Posterior cingulate gyrus (tissue), 11 donors: ENCODE results near the gene CSNK1A1.

ENCODE experiments used
- DNase-seq, 10 donors: peaks; one replicate each; pipeline versions ENCODE4 v3.0.0 to v3.0.0-alpha.2; 2020 to 2021; ENCODE audit warnings: mixed read lengths in 3 of 10
- intact Hi-C: fragments of 100-400 bp; cut with DNase I; formaldehyde crosslinking; loops from one replicate; pipeline ENCODE4 v1.15.1; 2023

CSNK1A1 gene

GRCh38 chr5:149497357-149497756 is 53.9 kb downstream of the CSNK1A1 start:
- intact Hi-C loops: no loop called here
- DNase-seq: no peak

DNA sequence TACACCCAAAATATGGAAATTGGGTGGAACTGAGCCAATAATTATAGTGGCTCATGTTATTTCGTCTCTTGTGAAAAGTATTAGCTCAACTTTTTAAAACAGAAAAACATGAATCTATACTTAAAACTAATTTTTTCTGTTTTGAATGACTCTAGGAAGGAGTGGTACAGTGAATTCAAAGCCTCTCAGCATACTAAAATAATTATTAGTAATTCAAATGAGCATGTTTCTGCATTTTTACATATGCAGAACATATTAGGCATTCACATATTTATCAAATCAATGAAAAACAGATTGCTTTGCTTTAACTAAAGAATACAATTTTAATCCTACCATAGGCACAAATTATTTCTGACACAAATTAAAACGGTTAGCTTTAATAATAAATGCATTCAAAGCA is 54.3 kb downstream of the CSNK1A1 start:
- DNase-seq: no peak
- intact Hi-C loops: no loop called here

GRCh38 chr5:149496166-149496565 is 55.1 kb downstream of the CSNK1A1 start:
- no peak for DNase-seq
- intact Hi-C loops: no loop called here

GRCh38 chr5:149495673-149496072 is 55.6 kb downstream of the CSNK1A1 start:
- DNase-seq: no peak
- intact Hi-C loops: no loop called here

GRCh38 chr5:149493316-149493715 is 57.9 kb downstream of the CSNK1A1 start:
- intact Hi-C loops: no loop called here
- DNase-seq: no peak

DNA sequence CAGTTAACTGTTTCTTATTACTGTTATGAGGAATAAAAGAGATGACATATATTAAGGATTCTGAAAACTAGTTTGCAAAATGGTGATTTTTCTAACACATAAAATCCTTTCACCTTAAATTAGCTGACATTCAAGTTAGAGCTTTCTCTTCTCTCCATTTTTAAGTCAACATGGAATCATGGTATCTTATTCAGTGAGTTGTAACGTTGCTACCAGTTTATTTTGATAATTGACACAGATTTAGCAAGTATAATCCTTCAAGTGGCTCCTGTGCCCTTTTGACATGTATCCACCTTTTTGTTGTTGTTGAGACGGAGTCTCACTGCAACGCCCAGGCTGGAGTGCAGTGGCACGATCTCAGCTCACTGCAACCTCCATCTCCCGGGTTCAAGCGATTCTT is 58.5 kb downstream of the CSNK1A1 start:
- no peak for DNase-seq
- intact Hi-C loops: no loop called here

DNA sequence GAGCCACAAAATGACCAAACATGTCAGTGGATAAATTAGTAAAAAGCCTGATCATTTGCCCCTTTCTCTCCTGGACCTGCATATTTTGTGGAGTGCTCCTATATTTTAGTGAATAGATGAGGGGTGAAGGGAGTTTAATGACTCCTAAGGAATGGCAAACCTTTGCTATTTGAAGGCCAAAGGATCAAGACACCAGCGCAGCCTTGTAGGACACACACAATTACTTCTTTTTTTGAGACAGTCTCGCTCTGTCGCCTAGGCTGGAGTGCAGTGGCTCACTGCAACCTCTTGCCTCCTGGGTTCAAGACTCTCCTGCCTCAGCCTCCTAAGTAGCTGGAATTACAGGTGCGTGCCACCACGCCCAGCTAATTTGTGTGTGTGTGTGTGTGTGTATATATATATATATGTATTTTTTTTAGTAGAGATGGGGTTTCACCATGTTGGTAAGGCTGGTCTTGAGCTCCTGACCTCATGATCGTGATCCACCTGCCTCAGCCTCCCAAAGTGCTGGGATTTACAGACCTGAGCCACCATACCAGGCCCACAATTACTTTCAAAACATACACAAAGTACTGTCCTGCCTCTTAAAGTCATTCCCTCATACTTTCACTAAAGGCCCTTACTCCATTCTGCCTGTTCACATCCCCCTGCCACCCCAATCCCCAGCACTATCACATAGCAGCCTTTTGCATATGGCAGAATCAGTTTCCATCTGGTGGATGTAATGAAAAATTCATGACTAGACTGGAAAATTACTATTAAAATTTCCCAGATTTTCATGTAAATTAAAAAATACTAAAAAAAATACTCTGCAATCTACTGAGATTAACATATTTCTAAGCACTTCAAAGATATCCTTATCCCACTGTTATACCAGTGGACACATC is 60.4 kb downstream of the CSNK1A1 start:
- DNase-seq: no peak
- intact Hi-C loops: no loop called here

GRCh38 chr5:149489605-149490037 is 61.6 kb downstream of the CSNK1A1 start:
- no peak for DNase-seq

GRCh38 chr5:149488645-149489306 is 62.5 kb downstream of the CSNK1A1 start:
- no peak for DNase-seq
- intact Hi-C loops: no loop called here

More at GRCh38 chr5:149489605-149490037, 61.6 kb downstream of the CSNK1A1 start:
- intact Hi-C loops: no loop called here

DNA sequence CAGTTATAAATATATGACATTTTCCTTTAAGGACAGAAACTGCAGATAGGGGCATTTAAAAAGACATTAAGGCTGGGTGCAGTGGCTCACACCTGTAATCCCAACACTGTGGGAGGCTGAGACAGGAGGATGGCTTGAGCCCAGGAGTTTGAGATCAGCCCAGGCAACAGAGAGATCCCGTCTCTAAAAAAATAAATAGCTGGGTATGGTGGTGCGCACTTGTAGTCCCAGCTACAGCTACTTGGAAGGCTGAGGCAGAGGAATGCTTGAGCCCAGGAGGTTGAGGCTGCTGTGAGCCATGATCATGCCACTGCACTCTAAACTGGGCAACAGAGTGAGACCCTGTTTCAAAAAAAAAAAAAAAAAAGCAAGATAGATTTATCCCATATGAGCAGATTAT is 63.6 kb downstream of the CSNK1A1 start:
- intact Hi-C loops: no loop called here
- DNase-seq: peak in 1 of 10 donors; percentile 9

DNA sequence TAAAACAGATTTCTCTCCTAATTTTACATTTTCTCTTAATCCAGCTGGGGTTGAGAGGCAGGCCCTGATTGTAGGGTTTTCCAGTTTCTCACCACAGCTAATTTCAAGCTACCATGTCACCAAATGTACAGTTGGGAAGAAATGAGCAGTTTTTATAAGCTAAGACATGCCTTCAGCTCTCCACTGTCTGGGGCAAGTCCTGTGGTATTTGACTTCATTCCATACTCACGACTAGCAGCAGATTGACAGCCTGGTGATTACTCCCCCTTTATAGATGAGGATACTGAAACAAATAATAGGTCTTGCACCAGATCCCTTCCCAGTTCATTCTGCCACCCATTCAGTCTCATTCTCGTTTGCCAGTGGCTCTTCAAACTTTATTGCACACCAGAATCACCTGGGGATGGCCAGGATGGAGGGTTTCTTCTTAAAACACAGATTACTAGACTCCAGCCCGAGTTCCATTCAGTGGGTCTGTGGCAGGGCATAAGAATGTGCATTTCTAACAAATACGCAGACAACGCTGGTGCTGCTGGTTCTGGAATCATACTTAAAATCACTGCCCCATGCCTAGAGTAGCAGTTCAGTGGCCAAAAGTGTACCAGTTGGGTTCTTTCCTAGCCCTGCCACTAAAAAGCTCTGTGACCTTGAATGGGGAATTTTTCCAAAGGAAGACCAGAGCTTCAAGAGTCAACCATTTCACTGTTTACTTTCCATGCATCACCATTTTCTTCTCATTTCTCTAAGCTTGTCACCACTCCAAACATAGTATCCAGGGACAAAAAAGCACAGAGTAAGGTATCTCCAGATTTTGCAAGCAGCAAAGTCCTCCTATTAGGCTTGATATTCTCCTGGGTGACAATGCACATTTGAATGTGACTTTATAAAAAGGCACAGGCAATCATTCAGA is 64.3 kb downstream of the CSNK1A1 start:
- no peak for DNase-seq
- intact Hi-C loops: no loop called here

- intact Hi-C loops: no loop called here
- DNase-seq: no peak
These were observed 65.3 kb downstream of the CSNK1A1 start for GRCh38 chr5:149485655-149486615.

DNA sequence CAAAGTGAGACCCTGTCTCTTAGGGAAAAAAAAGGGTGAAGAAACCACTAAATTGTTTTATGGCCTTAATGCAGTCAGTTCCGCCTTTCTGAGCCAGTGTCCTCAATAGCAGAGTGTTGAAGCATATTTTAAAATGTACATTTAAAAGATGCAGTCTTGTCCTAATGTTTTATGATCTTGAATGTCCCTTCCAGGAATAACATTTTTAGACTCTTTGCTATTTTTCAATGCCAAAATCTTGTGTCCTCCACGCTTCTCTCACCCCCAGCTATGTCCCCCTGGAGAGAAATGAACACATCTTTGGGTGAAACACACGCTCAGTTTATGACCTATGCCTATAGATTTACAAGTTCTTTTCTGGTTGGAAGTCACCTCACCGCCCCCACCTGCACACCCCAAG is 69.8 kb downstream of the CSNK1A1 start:
- intact Hi-C loops: no loop called here
- DNase-seq: no peak

DNA sequence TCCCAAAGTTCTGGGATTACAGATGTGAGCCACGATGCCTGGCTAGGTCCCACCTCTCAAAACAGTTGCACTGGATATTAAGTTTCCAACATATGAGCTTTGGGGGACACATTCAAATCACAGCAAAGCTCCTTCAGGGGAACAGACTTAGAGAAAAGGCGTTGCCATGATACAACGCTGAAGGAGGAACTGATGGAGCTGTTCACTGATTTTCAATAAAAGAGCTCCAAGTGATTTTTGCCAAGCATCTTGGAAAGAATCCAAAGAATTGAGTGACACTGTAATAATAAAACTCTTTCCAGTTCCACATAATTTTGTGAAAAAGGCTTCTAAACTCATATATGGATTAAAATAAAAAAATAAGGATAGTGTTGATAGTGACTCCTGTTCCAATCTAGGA is 72.5 kb downstream of the CSNK1A1 start:
- DNase-seq: no peak
- intact Hi-C loops: no loop called here

- intact Hi-C loops: no loop called here
- DNase-seq: peak in 1 of 10 donors; percentile 2
These were observed 75.5 kb downstream of the CSNK1A1 start for GRCh38 chr5:149475777-149476176.

GRCh38 chr5:149474198-149474597 is 77.0 kb downstream of the CSNK1A1 start:
- peak in 1 of 10 donors; percentile 16 for DNase-seq
- intact Hi-C loops: no loop called here

DNA sequence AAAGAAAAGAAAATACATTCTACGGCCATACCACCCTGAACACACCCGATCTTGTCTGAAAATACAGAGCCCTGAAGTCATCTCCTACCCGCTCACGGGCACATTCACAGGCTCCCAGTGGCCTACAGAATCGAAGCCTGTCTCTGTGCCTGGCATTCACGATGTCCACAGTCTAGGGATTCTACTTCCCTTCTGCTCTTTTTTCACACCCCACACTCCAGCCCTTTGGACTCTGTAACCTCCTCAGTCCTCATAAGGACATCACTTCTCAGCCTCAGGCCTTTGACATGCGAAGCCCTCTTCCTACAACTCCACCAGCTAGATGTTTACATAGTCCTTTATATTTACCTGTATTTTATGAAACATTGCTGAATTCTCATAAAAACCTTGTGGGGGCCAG is 77.8 kb downstream of the CSNK1A1 start:
- intact Hi-C loops: no loop called here
- DNase-seq: peak in 1 of 10 donors; percentile 10

DNA sequence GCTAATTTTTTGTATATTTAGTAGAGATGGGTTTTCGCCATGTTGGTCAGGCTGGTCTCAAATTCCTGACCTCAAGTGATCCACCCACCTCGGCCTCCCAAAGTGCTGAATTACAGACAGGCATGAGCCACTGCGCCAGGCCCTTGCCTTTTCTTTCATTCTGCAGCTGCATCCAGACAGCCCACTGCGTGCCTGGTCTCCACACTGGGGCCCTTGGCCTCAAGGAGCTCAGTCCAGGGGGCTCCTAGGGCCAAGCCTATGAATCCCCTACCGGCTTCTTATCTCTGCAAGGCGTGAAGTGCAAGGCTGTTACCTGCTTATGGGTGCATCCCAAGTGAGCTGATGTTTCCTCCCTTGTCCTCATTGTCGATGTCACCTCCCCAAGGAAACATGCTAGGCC is 78.8 kb downstream of the CSNK1A1 start:
- no peak for DNase-seq
- intact Hi-C loops: no loop called here

DNA sequence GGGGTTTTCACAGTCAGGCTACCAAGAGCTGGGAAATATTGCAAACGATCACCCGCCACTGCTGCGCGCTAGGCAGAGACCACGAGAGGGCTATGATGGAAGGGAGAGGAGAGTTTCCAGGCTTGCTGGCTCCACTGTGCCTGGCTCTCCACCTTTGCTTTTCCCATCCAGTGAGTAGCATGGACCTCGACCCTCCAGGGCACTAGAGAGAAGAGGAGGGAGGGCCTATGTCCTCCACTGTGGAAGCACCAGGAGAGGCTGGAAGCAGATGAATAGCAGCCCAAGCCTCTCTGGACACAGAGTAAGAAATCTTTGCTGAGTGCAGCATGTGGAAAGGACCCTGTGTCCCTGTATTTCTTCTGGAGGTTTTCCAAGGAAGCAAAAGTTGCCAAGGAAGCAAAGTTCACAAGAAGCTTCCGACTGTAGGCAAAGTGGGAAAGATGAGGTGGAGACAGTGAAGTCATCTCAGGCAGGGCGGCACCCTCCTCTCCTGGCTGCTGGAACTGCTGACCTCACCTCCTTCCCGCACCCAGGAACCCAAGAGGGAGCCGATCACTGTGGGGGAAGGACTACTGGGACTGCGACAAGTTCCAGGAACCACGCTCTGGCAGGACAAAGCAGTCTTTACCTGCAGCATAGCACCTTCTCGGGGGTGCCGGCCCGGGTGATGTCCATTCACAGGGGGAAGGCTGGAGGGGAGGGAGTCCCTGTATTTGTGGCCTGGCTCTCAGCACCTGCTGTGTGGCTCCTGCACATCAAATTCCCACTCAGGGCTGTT is 79.6 kb downstream of the CSNK1A1 start:
- intact Hi-C loops: no loop called here
- DNase-seq: peak in 1 of 10 donors; percentile 13
